ENCODE measurements around the gene LEMD1. TPM values are rescaled to one million over a fixed set of nuclear protein-coding genes. Genes with fewer than 3 reads are reported as not detected.

The LEMD1 gene
- total RNA-seq, 1 experiment from 2014 or later = 26.3 TPM

GRCh38 chr1:205448540-205449253, 26.8 kb upstream of the LEMD1 start:
- peak; percentile 76 for DNase-seq (ENCODE audit: low spot score)
- Mint-ChIP-seq H3K36me3 (no peaks in the 10 kb centered on the region), H3K27ac (peak overlapping the region; percentile 88), H3K4me1 (peaks cover 92% of the 10 kb centered on the region), H3K4me3 (peak overlapping the region; percentile 74), H3K27me3 (ENCODE audit: low read depth) (peaks cover 13% of the 10 kb centered on the region), H3K9me3 (no peaks in the 10 kb centered on the region)
- ChIA-PET POLR2A (interaction anchor here (1.1 to 3.1 kb wide), 5 partner anchors 8 to 154 kb away, joined by 3 to 16 read pairs (median 5); partner anchors contain the start of gene BLACAT1), CTCF (interaction anchor here (0.7 to 12.4 kb wide), 17 partner anchors 7 to 326 kb away, joined by 3 to 205 read pairs (median 4); partner anchors contain the start of gene BLACAT1)
- peak; percentile 12 for ATAC-seq
- TF ChIP-seq CREM (CRISPR knock-in tag; IDR thresholded peaks at IDR 0.05) = 0 out of 2 replicates have a peak, but pooled peaks have one; percentile 60
- 0 out of 2 replicates have a peak, but pooled peaks have one; percentile 25 for TF ChIP-seq USF1 (CRISPR knock-in tag; IDR thresholded peaks at IDR 0.05)
- TF ChIP-seq, protein P1, sequence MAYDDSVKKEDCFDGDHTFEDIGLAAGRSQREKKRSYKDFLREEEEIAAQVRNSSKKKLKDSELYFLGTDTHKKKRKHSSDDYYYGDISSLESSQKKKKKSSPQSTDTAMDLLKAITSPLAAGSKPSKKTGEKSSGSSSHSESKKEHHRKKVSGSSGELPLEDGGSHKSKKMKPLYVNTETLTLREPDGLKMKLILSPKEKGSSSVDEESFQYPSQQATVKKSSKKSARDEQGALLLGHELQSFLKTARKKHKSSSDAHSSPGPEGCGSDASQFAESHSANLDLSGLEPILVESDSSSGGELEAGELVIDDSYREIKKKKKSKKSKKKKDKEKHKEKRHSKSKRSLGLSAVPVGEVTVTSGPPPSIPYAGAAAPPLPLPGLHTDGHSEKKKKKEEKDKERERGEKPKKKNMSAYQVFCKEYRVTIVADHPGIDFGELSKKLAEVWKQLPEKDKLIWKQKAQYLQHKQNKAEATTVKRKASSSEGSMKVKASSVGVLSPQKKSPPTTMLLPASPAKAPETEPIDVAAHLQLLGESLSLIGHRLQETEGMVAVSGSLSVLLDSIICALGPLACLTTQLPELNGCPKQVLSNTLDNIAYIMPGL (CRISPR knock-in tag; IDR thresholded peaks at IDR 0.05) = peak; percentile 57; the same call in 1 of the 2 replicates
- TF ChIP-seq FOXK1 (CRISPR knock-in tag; IDR thresholded peaks at IDR 0.05) = 0 out of 2 replicates have a peak, but pooled peaks have one; percentile 56
- no peak for TF ChIP-seq SMAD3 (CRISPR knock-in tag; IDR thresholded peaks at IDR 0.05; ENCODE audit: borderline replicate concordance)
- TF ChIP-seq TEAD1 (CRISPR knock-in tag; IDR thresholded peaks at IDR 0.05) = peak; percentile 91
- TF ChIP-seq ZBTB43 (CRISPR knock-in tag; IDR thresholded peaks at IDR 0.05) = 0 out of 2 replicates have a peak, but pooled peaks have one; percentile 38
- peak; percentile 77 for TF ChIP-seq SP1 (CRISPR knock-in tag; conservative IDR thresholded peaks at IDR 0.05)
- 0 out of 2 replicates have a peak, but pooled peaks have one; percentile 44 for TF ChIP-seq PRDM15 (CRISPR knock-in tag; IDR thresholded peaks at IDR 0.05)
- peak; percentile 82 for TF ChIP-seq ZNF281 (CRISPR knock-in tag; IDR thresholded peaks at IDR 0.05)
- TF ChIP-seq ATF6 (CRISPR knock-in tag; IDR thresholded peaks at IDR 0.05) = no peak
- TF ChIP-seq, protein P2, sequence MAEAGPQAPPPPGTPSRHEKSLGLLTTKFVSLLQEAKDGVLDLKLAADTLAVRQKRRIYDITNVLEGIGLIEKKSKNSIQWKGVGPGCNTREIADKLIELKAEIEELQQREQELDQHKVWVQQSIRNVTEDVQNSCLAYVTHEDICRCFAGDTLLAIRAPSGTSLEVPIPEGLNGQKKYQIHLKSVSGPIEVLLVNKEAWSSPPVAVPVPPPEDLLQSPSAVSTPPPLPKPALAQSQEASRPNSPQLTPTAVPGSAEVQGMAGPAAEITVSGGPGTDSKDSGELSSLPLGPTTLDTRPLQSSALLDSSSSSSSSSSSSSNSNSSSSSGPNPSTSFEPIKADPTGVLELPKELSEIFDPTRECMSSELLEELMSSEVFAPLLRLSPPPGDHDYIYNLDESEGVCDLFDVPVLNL (CRISPR knock-in tag; IDR thresholded peaks at IDR 0.05; ENCODE audit: borderline replicate concordance, low read depth) = no peak
- peak; percentile 86 for TF ChIP-seq ETV6 (CRISPR knock-in tag; IDR thresholded peaks at IDR 0.05)
